OCI-LY7 (cell line): Measurements from ENCODE around the gene ADCY3.

Source experiments
- CTCF ChIP-seq: fragments of 200-600 bp; sonication (generic); conservative IDR thresholded peaks from 2 replicates; pipeline ENCODE4 v1.5.1; 2014; ENCODE audit warnings: mild to moderate bottlenecking, antibody characterized with exemption, low read length, moderate library complexity, mixed read lengths
- EZH2phosphoT487 ChIP-seq: fragments of 200-600 bp; sonication (generic); IDR thresholded peaks from 2 replicates; pipeline ENCODE4 v1.6.1; 2018; ENCODE audit warnings: low read depth, borderline replicate concordance, mild to moderate bottlenecking, mixed run types, antibody characterized with exemption, low read length, moderate library complexity, mixed read lengths

DNA sequence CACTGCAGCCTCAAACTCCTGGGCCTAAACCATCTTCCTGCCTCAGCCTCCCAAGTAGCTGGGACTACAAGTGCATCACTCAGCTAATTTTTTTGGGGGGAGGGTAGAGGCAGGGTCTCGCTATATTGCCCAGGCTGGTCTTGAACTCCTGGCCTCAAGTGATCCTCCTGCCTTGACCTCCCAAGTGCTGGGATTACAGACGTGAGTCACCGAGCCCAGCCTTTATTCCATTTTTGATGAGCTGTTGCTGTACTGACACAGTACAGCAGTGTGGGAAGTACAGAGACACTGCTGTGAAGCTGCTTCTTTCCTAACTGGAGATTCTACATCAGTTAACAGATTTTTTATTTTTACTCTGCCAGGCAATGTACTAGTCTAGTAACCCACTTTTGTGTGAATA is 145.7 kb downstream of the ADCY3 start:
- TF ChIP-seq CTCF (no peak), EZH2phosphoT487 (no peak)
